ENCODE data around the gene CDYL2. TPM values are rescaled to one million over a fixed set of nuclear protein-coding genes. Genes with fewer than 3 reads are reported as not detected.

The CDYL2 gene
- total RNA-seq, 2 donors from 2014 or later, result 9.9 to 12.8 TPM

DNA sequence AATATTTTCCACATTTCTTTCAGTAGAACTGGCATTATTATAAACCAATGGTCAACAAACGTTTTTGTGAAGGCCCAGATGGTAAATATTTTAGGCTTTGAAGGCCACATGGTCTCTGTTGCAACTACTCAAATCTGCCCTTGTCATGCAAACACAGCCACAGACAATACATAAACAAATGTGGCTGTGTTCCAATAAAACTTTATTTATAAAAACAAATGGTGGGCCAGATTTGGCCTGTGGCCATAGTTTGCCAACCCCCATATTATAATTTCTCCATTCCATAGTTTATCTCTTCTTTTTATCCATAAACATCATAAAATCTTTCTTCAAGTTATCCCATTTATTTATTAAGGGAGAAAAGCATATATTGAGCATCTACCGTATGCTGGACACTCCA lies 98.8 kb downstream of the CDYL2 start:
- no peaks in the 10 kb centered on the region for H3K27me3 ChIP-seq (ENCODE audit: control insufficient read depth, insufficient read depth, low read length, poor library complexity, severe bottlenecking)
- WGBS, 2 experiments (ENCODE audit: insufficient coverage in 1 of 2, insufficient read length in 1 of 2), result 88 to 90% methylated on average over 1 to 2 of the region's 2 CpGs
- H3K9ac ChIP-seq (ENCODE audit: extremely low read depth, low read length, poor library complexity, severe bottlenecking), result no peak overlapping the region
- no peaks in the 10 kb centered on the region for H3K36me3 ChIP-seq (ENCODE audit: control insufficient read depth, insufficient read depth, low read length)
- TF ChIP-seq, protein P1, sequence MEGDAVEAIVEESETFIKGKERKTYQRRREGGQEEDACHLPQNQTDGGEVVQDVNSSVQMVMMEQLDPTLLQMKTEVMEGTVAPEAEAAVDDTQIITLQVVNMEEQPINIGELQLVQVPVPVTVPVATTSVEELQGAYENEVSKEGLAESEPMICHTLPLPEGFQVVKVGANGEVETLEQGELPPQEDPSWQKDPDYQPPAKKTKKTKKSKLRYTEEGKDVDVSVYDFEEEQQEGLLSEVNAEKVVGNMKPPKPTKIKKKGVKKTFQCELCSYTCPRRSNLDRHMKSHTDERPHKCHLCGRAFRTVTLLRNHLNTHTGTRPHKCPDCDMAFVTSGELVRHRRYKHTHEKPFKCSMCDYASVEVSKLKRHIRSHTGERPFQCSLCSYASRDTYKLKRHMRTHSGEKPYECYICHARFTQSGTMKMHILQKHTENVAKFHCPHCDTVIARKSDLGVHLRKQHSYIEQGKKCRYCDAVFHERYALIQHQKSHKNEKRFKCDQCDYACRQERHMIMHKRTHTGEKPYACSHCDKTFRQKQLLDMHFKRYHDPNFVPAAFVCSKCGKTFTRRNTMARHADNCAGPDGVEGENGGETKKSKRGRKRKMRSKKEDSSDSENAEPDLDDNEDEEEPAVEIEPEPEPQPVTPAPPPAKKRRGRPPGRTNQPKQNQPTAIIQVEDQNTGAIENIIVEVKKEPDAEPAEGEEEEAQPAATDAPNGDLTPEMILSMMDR (conservative IDR thresholded peaks at IDR 0.05), result no peak
- Mint-ChIP-seq H3K9me3 (no peaks in the 10 kb centered on the region), H3K4me3 (no peak overlapping the region), H3K27me3 (ENCODE audit: insufficient read depth) (no peaks in the 10 kb centered on the region), H3K27ac (no peak overlapping the region), H3K36me3 (ENCODE audit: low read depth) (peaks cover 1% of the 10 kb centered on the region), H3K4me1 (peaks cover 4% of the 10 kb centered on the region)
- no peak overlapping the region for H3K4me3 ChIP-seq (ENCODE audit: low read length)
- no peak for DNase-seq
- H3K27ac ChIP-seq (ENCODE audit: low read depth, low read length), result no peak overlapping the region
- no peaks in the 10 kb centered on the region for H3K9me3 ChIP-seq (ENCODE audit: control insufficient read depth, low read length)
- no peaks in the 10 kb centered on the region for H3K4me1 ChIP-seq (ENCODE audit: control insufficient read depth, insufficient read depth, low read length)

DNA sequence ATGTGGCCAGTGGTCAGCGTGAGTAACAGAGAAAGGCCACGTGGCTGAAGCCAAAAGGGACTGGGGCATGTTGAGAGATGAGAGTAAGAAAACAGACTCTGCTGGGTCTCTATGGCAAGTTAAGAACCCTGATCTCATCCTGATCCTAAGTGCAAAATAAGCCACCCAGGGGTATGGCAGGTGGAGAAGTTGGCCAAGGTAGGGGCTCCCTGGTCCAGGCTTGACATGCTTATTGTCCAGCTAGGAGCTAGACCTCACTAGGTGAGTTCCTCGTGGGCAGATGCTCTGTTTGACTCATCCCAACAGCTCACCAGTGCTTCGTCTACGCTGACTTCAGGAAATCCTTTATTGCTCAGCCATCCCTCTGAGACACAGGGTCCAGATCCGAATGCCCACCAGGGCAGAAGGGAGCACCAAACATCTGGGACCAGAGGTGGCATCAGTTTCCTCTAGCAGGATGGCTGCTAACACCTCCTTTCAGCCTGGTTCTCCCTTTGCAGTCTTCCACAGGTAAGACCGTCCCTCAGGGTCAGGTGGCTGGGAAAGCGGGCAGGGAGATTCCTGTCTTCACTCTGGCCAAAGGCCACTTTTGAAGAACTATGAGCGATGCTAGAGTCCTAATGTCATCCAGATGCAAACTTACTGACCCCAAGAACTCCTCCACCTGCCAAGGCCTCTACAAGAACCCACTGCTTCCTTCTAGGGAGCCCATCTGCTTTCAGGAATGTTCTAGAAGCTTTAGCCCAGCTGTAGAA lies 99.5 kb downstream of the CDYL2 start:
- no peaks in the 10 kb centered on the region for H3K9me3 Mint-ChIP-seq
- no peaks in the 10 kb centered on the region for H3K27me3 ChIP-seq (ENCODE audit: control insufficient read depth, insufficient read depth, low read length, poor library complexity, severe bottlenecking)
- 93 to 95% methylated on average over 8 to 9 of the region's 9 CpGs for WGBS, 2 experiments (ENCODE audit: insufficient coverage in 1 of 2, insufficient read length in 1 of 2)

DNA sequence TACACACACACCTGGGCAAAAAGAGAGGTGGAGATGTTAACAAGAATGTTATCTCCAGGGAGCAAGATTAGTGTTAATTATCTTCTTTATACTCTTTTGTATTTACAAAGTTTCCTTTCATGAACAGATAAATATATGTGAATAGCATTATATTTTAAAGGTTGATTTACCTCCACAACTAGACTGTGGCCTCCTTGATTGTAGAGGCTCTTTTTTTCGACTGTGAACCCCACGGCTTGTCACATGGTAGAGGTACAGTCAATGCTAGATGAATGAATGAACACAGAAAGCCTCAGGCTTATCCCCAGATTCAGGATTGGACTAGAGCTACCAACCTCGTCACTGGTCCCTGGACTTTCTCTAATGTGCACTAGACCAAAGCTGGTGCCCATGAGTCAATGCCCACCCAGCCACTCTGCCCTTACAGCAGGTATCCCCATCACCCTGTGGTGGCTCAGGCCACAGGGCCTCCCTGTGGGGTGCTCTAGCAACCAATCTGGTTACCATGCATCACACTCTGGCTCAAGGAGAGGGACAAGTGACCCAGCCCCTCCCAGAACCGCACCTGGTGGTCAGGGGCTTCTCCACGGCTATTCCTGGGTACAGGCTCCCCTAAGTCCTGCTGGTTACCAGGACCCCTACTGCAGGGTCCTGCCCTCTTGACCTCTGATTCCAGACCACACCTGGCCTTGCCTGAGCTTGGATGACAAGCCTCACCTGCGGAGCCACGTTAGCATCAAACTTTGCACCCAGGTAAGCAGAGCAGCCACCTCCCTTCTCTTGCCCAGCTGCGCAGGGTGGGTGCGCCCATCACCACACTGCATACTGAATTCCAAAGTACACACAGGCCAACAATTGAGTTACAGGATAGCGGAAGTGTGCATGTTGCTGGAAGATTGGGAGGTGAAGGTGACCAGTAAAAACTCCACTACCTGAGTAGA lies 101.0 kb downstream of the CDYL2 start:
- Histone ChIP-seq H3K27ac (ENCODE audit: low read depth, low read length) (no peak overlapping the region), H3K36me3 (ENCODE audit: control insufficient read depth, insufficient read depth, low read length) (no peaks in the 10 kb centered on the region), H3K9ac (ENCODE audit: extremely low read depth, low read length, poor library complexity, severe bottlenecking) (no peak overlapping the region), H3K9me3 (ENCODE audit: control insufficient read depth, low read length) (no peaks in the 10 kb centered on the region), H3K27me3 (ENCODE audit: control insufficient read depth, insufficient read depth, low read length, poor library complexity, severe bottlenecking) (no peaks in the 10 kb centered on the region), H3K4me3 (ENCODE audit: low read length) (no peak overlapping the region), H3K4me1 (ENCODE audit: control insufficient read depth, insufficient read depth, low read length) (no peaks in the 10 kb centered on the region)
- 93 to 100% methylated on average over 5 to 10 of the region's 10 CpGs for WGBS, 2 experiments (ENCODE audit: insufficient coverage in 1 of 2, insufficient read length in 1 of 2)
- Mint-ChIP-seq H3K36me3 (ENCODE audit: low read depth) (peaks cover 1% of the 10 kb centered on the region), H3K27me3 (ENCODE audit: insufficient read depth) (no peaks in the 10 kb centered on the region), H3K4me3 (no peak overlapping the region), H3K27ac (no peak overlapping the region), H3K9me3 (peaks cover 1% of the 10 kb centered on the region), H3K4me1 (peaks cover 4% of the 10 kb centered on the region)
- TF ChIP-seq, protein P1 (conservative IDR thresholded peaks at IDR 0.05), result no peak
- no peak for DNase-seq

More for the DNA sequence above, 99.5 kb downstream of the CDYL2 start:
- no peaks in the 10 kb centered on the region for H3K27me3 Mint-ChIP-seq (ENCODE audit: insufficient read depth)
- H3K4me1 Mint-ChIP-seq, result peaks cover 4% of the 10 kb centered on the region
- Histone ChIP-seq H3K9me3 (ENCODE audit: control insufficient read depth, low read length) (no peaks in the 10 kb centered on the region), H3K27ac (ENCODE audit: low read depth, low read length) (no peak overlapping the region), H3K36me3 (ENCODE audit: control insufficient read depth, insufficient read depth, low read length) (no peaks in the 10 kb centered on the region), H3K9ac (ENCODE audit: extremely low read depth, low read length, poor library complexity, severe bottlenecking) (no peak overlapping the region), H3K4me1 (ENCODE audit: control insufficient read depth, insufficient read depth, low read length) (no peaks in the 10 kb centered on the region), H3K4me3 (ENCODE audit: low read length) (no peak overlapping the region)
- peaks cover 1% of the 10 kb centered on the region for H3K36me3 Mint-ChIP-seq (ENCODE audit: low read depth)
- TF ChIP-seq, protein P1 (conservative IDR thresholded peaks at IDR 0.05), result no peak
- no peak overlapping the region for H3K4me3 Mint-ChIP-seq
- no peak for DNase-seq
- no peak overlapping the region for H3K27ac Mint-ChIP-seq

Data from endodermal cell (in vitro differentiated cells).